Colonic mucosa (tissue), 4 donors: Measurements from ENCODE around the gene ZDHHC14. TPM values are rescaled to one million over a fixed set of nuclear protein-coding genes. Genes with fewer than 3 reads are reported as not detected.
"Not testable (repeated sequence)": the region's sequence is repeated elsewhere in the genome, so short reads cannot be mapped to it uniquely, and the experiment has no call there.

Experiments
- DNase-seq: peaks from one replicate; pipeline ENCODE4 v3.0.0-alpha.2; 2020
- H3K27ac ChIP-seq: fragments of 200-600 bp; one replicate; pipeline ENCODE4 v1.8.0; 2021
- H3K27me3 ChIP-seq: fragments of 200-600 bp; one replicate; pipeline ENCODE4 v1.8.0; 2021
- H3K36me3 ChIP-seq: fragments of 200-600 bp; one replicate; pipeline ENCODE4 v1.8.0; 2021
- H3K4me1 ChIP-seq: fragments of 200-600 bp; one replicate; pipeline ENCODE4 v1.8.0; 2021; ENCODE audit warnings: mild to moderate bottlenecking
- H3K4me3 ChIP-seq: fragments of 200-600 bp; one replicate; pipeline ENCODE4 v1.8.0; 2021
- H3K9ac ChIP-seq, 2 donors: one replicate each; pipeline ENCODE4 v1.7.0; 2013; ENCODE audit warnings: control low read depth in 2 of 2, low read depth in 2 of 2, low read length in 2 of 2
- H3K9me3 ChIP-seq: fragments of 200-600 bp; one replicate; pipeline ENCODE4 v1.8.0; 2021
- intact Hi-C: fragments of 100-400 bp; cut with DNase I; formaldehyde crosslinking; loops from one replicate; pipeline ENCODE4 v1.14.1; 2022
- total RNA-seq, 2 donors: library from RNA; stranded (reverse); fragmentation: NEBNext Ultra II Directional in 1 of 2; extraction: Animal tissue kit (Norgen Biotek cat#: 25700) in 1 of 2; gene quantifications; one replicate each; pipeline ENCODE4 v1.2.1, GENCODE V29; 2021
- TF ChIP-seq, protein P1 (sequence below): fragments of 200-600 bp; IDR thresholded peaks from one replicate; pipeline ENCODE4 v1.8.0; 2022; ENCODE audit warnings: antibody characterized with exemption, mild to moderate bottlenecking
- donor health status: healthy.
- donor health status: DM: no; HTN: no; CAD: no.
- donor health status: DM: no; HTN: no; CAD: no.

The ZDHHC14 gene
- total RNA-seq, 2 donors from 2014 or later = 8.4 to 11.4 TPM

DNA sequence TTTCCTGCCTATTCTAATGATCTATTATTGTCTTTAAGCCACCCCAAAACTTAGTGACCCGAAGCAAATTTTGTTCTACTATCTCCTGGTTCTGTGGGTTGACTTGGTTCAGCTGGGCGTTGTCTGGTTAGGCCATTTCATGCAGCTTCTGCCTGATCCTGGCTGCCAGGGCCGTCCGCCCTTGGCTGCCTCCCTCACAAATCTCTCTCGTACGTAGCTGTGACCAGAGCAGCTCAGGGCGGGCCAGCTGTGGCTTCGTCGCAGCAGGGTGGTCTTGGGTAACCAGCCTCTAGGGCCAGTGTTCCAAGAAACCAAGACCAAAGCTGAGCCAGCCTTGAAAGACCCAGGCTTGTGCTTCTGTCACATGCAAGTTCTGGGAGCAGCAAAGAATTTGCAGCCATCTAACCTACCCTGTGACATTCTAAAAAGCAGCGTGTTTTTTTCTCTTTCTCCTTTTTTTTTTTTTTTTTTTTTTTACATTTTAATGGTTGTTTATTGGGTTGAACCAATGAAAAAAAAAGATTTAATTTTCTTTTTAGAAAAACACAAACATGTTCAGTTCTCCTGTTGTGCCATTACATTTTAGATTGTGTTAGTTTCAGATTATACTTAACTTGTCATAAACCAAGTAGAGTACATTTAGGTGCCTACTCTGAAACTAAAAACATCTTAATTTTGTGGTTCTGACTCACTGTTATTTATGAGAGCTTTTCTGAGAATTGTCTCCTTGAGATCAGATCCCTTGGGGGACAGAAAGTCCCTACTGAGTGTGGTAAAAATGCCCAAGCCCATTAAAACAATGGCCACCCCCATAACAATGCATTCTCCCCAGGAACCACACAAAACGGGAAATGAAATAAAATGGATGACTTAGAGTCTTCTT is 83.9 kb downstream of the ZDHHC14 start:
- Histone ChIP-seq H3K9ac (no peak overlapping the region), H3K36me3 (no peaks in the 10 kb centered on the region), H3K4me3 (no peak overlapping the region), H3K27ac (no peak overlapping the region), H3K9me3 (no peaks in the 10 kb centered on the region), H3K4me1 (no peaks in the 10 kb centered on the region), H3K27me3 (no peaks in the 10 kb centered on the region)
- TF ChIP-seq, protein P1, sequence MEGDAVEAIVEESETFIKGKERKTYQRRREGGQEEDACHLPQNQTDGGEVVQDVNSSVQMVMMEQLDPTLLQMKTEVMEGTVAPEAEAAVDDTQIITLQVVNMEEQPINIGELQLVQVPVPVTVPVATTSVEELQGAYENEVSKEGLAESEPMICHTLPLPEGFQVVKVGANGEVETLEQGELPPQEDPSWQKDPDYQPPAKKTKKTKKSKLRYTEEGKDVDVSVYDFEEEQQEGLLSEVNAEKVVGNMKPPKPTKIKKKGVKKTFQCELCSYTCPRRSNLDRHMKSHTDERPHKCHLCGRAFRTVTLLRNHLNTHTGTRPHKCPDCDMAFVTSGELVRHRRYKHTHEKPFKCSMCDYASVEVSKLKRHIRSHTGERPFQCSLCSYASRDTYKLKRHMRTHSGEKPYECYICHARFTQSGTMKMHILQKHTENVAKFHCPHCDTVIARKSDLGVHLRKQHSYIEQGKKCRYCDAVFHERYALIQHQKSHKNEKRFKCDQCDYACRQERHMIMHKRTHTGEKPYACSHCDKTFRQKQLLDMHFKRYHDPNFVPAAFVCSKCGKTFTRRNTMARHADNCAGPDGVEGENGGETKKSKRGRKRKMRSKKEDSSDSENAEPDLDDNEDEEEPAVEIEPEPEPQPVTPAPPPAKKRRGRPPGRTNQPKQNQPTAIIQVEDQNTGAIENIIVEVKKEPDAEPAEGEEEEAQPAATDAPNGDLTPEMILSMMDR = no peak
- intact Hi-C loops = no loop called here
- no peak for DNase-seq

DNA sequence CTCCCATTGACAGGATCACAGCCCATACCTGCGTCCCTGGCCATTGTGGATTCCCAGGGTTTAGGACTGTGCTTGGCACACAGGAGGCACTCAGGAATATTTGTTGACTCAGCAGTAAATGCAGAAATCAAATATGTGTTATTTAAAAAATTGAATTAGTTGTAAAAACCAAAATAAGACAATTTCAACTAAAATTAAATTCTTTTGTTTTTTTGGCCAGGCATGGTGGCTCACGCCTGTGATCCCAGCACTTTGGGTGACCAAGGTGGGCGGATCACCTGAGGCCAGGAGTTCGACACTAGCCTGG is 85.3 kb downstream of the ZDHHC14 start:
- intact Hi-C loops = no loop called here
- no peak for DNase-seq
- TF ChIP-seq, protein P1 = no peak
- no peak overlapping the region for H3K9ac ChIP-seq
- no peak overlapping the region for H3K4me3 ChIP-seq
- H3K27ac ChIP-seq = no peak overlapping the region
- no peaks in the 10 kb centered on the region for H3K27me3 ChIP-seq
- no peaks in the 10 kb centered on the region for H3K4me1 ChIP-seq
- H3K9me3 ChIP-seq = no peaks in the 10 kb centered on the region
- no peaks in the 10 kb centered on the region for H3K36me3 ChIP-seq

DNA sequence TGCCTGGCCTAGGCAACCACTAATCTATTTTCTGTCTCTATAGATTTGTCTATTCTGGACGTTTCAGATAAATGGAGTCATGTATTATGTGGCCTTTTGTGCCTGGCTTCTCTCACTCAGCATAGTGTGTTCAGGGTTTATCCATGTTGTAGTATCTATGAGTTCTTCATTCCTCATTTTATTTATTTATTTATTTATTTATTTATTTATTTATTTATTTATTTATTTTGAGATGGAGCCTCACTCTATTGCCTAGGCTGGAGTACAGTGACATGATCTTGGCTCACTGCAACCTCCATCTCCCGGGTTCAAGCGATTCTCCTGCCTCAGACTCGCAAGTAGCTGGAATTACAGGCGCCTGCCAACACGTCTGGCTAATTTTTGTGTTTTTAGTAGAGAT is 86.3 kb downstream of the ZDHHC14 start:
- DNase-seq = not testable (repeated sequence)

DNA sequence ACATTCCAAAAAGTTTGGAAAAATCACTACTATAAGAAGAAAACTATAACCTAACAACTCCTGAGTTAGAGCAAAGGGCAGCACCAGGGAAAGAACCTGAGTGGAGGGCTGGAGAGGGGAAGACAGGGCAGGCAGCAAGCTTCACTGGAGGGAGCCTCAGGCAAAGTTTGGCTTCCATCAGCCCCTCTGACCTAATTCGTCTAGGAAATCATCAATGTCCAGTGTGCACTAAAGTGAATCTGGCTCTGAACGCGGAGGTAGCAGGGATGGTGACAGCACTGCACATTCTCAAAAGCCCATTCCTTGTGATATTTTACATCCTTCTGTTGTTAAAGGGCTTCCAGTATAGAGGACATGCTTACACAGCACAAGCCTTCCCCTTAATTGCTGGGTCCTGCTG is 87.1 kb downstream of the ZDHHC14 start:
- Histone ChIP-seq H3K27me3 (no peaks in the 10 kb centered on the region), H3K9me3 (no peaks in the 10 kb centered on the region), H3K36me3 (no peaks in the 10 kb centered on the region), H3K9ac (no peak overlapping the region), H3K27ac (no peak overlapping the region), H3K4me1 (no peaks in the 10 kb centered on the region), H3K4me3 (no peak overlapping the region)
- intact Hi-C loops = no loop called here
- no peak for DNase-seq
- TF ChIP-seq, protein P1 = no peak

More for the DNA sequence above, 86.3 kb downstream of the ZDHHC14 start:
- intact Hi-C loops, H3K9me3 ChIP-seq, H3K9ac ChIP-seq, H3K27ac ChIP-seq, H3K36me3 ChIP-seq, H3K27me3 ChIP-seq, H3K4me1 ChIP-seq, H3K4me3 ChIP-seq: not testable (repeated sequence)

DNA sequence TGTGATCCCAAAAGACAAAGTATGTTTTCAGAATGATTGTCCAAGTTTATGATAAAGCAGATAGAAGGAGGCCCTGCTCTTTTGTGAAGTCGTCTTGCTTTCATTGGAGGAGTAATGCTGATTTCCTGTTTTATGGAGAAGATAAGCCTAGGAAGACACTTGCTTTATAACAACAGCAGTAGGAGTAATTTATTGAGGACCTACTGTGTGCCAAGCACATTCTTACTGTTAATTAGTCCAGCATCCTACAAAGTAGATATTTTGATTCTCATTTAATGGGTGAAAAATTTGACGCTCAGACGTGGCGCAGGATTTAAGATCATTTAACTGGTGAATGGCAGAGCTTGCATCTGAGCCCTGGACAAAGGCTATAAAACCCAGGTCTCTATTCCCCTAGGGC is 87.6 kb downstream of the ZDHHC14 start:
- H3K4me1 ChIP-seq = no peaks in the 10 kb centered on the region
- H3K27ac ChIP-seq = no peak overlapping the region
- no peak for DNase-seq
- H3K27me3 ChIP-seq = no peaks in the 10 kb centered on the region
- intact Hi-C loops = no loop called here
- TF ChIP-seq, protein P1 = no peak
- H3K4me3 ChIP-seq = no peak overlapping the region
- no peaks in the 10 kb centered on the region for H3K9me3 ChIP-seq
- H3K9ac ChIP-seq = no peak overlapping the region
- no peaks in the 10 kb centered on the region for H3K36me3 ChIP-seq

DNA sequence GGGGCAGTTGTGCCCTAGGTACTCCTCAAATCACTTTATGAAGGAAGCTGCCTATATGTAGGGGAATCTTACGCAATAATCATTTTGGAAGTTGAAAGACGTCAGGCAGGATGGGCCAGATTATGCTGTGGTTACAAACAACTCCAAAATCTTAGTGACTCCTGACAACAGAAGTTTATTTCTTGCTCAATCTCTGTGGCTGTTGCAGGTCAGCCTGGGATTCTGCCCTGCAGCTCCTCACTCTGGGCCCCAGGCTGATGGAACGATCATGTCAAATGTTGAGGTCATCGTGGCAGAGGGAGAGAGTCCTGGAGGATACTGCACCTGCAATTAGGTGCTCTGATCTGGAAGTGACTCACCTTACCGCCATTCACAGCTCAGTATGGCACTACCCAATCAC is 88.4 kb downstream of the ZDHHC14 start:
- H3K9me3 ChIP-seq = no peaks in the 10 kb centered on the region
- DNase-seq = no peak
- intact Hi-C loops = no loop called here
- TF ChIP-seq, protein P1 = no peak
- H3K36me3 ChIP-seq = no peaks in the 10 kb centered on the region
- no peak overlapping the region for H3K9ac ChIP-seq
- no peak overlapping the region for H3K27ac ChIP-seq
- H3K4me1 ChIP-seq = no peaks in the 10 kb centered on the region
- H3K27me3 ChIP-seq = no peaks in the 10 kb centered on the region
- H3K4me3 ChIP-seq = no peak overlapping the region
